CD14-positive monocyte (primary cell): Measurements from ENCODE around the gene TENM3. TPM values are rescaled to one million over a fixed set of nuclear protein-coding genes. Genes with fewer than 3 reads are reported as not detected.

Experiments used
- DNase-seq, 3 donors: peaks; one replicate each; pipeline ENCODE4 v3.0.0-alpha.2; 2011 to 2022
- H2AFZ ChIP-seq: 2 replicates; pipeline ENCODE4 v1.6.0; 2012; ENCODE audit warnings: mild to moderate bottlenecking, low read depth, low read length, inconsistent platforms; ENCODE audit not compliant: insufficient read depth, poor library complexity, severe bottlenecking
- H3K27ac ChIP-seq, 2 donors: 1 replicate in 1 of 2; 2 replicates in 1 of 2; pipeline ENCODE4 v1.5.1; 2012 to 2013; ENCODE audit warnings: low read length in 2 of 2, control low read depth in 1 of 2, inconsistent platforms in 1 of 2, low read depth in 1 of 2, mild to moderate bottlenecking in 1 of 2
- H3K27me3 ChIP-seq, 2 donors: one replicate each; pipeline versions ENCODE4 v1.6.0 to v1.6.1; 2011 to 2013; ENCODE audit warnings: low read length in 2 of 2; ENCODE audit not compliant: control insufficient read depth in 2 of 2, insufficient read depth in 2 of 2
- H3K36me3 ChIP-seq, 2 donors: replicated peaks in 1 of 2; 1 replicate in 1 of 2; 2 replicates in 1 of 2; pipeline versions ENCODE4 v1.5.1 to v1.6.1; 2012 to 2013; ENCODE audit warnings: low read length in 2 of 2, control low read depth in 1 of 2, inconsistent platforms in 1 of 2, mild to moderate bottlenecking in 1 of 2; ENCODE audit not compliant: insufficient read depth in 2 of 2, control insufficient read depth in 1 of 2
- H3K4me1 ChIP-seq, 2 donors: 1 replicate in 1 of 2; 2 replicates in 1 of 2; pipeline versions ENCODE4 v1.5.1 to v1.6.1; 2012 to 2013; ENCODE audit warnings: low read length in 2 of 2, control low read depth in 1 of 2, inconsistent platforms in 1 of 2, mild to moderate bottlenecking in 1 of 2, moderate library complexity in 1 of 2; ENCODE audit not compliant: insufficient read depth in 2 of 2, control insufficient read depth in 1 of 2
- H3K4me2 ChIP-seq: replicated peaks from 2 replicates; pipeline ENCODE3; 2012; ENCODE audit warnings: low read length, moderate library complexity, mild to moderate bottlenecking; ENCODE audit not compliant: poor library complexity, severe bottlenecking; ENCODE audit errors: extremely low read depth
- H3K4me3 ChIP-seq, 3 experiments: fragments of 200-600 bp in 1 of 3; sonication (generic) in 1 of 3; replicated peaks in 1 of 3; 1 replicate in 2 of 3; 2 replicates in 1 of 3; pipeline ENCODE4 v1.5.1; 2011 to 2013; ENCODE audit warnings: low read length in 3 of 3, mild to moderate bottlenecking in 3 of 3, control low read depth in 2 of 3, low read depth in 2 of 3, inconsistent platforms in 1 of 3, moderate library complexity in 1 of 3
- H3K79me2 ChIP-seq: 2 replicates; pipeline ENCODE4 v1.6.0; 2012; ENCODE audit warnings: mild to moderate bottlenecking, control low read depth, inconsistent platforms, low read length, moderate library complexity; ENCODE audit not compliant: insufficient read depth
- H3K9ac ChIP-seq: 2 replicates; pipeline ENCODE4 v1.6.0; 2017; ENCODE audit warnings: low read length, mild to moderate bottlenecking; ENCODE audit not compliant: insufficient read depth, poor library complexity, severe bottlenecking
- H3K9me3 ChIP-seq, 2 donors: replicated peaks in 1 of 2; 1 replicate in 1 of 2; 2 replicates in 1 of 2; pipeline versions ENCODE4 v1.5.1 to v1.6.1; 2012 to 2013; ENCODE audit warnings: low read length in 2 of 2, control low read depth in 1 of 2; ENCODE audit not compliant: control insufficient read depth in 1 of 2, insufficient read depth in 1 of 2
- H4K20me1 ChIP-seq: 2 replicates; pipeline ENCODE4 v1.6.0; 2012; ENCODE audit warnings: mild to moderate bottlenecking, low read length, control low read depth, moderate library complexity; ENCODE audit not compliant: insufficient read depth
- H3K27ac Mint-ChIP-seq, 7 donors: one replicate each; pipeline ENCODE4 v1.8.0; 2020; ENCODE audit warnings: mild to moderate bottlenecking in 7 of 7, mixed read lengths in 7 of 7, moderate library complexity in 6 of 7, inconsistent platforms in 2 of 7
- H3K27me3 Mint-ChIP-seq, 3 donors: one replicate each; pipeline ENCODE4 v1.8.0; 2021 to 2022; ENCODE audit warnings: low read depth in 3 of 3, mild to moderate bottlenecking in 3 of 3, mixed read lengths in 3 of 3, moderate library complexity in 3 of 3, inconsistent platforms in 1 of 3
- H3K36me3 Mint-ChIP-seq, 2 donors: one replicate each; pipeline ENCODE4 v1.8.0; 2020; ENCODE audit warnings: mixed read lengths in 2 of 2, inconsistent platforms in 1 of 2, mild to moderate bottlenecking in 1 of 2
- H3K4me1 Mint-ChIP-seq: one replicate; pipeline ENCODE4 v1.8.0; 2020; ENCODE audit warnings: mild to moderate bottlenecking, mixed read lengths
- H3K4me3 Mint-ChIP-seq, 2 donors: one replicate each; pipeline ENCODE4 v1.8.0; 2020; ENCODE audit warnings: mild to moderate bottlenecking in 2 of 2, mixed read lengths in 2 of 2, moderate library complexity in 1 of 2
- H3K9me3 Mint-ChIP-seq, 7 donors: one replicate each; pipeline ENCODE4 v1.8.0; 2020 to 2022; ENCODE audit warnings: mixed read lengths in 7 of 7, mild to moderate bottlenecking in 6 of 7, moderate library complexity in 6 of 7, inconsistent platforms in 2 of 7
- CTCF ChIP-seq: fragments of 200-600 bp; IDR thresholded peaks from one replicate; pipeline ENCODE4 v1.8.0; 2022; ENCODE audit warnings: antibody characterized with exemption, mild to moderate bottlenecking
- WGBS: methylation state at CpG from one replicate; pipeline ENCODE4 v1.1.5; 2013; ENCODE audit warnings: missing lambda C conversion rate; ENCODE audit not compliant: insufficient coverage; 5-methylcytosine and 5-hydroxymethylcytosine counted together
- intact Hi-C, 2 donors: fragments of 100-400 bp; cut with micrococcal nuclease; formaldehyde crosslinking; loops; one replicate each; pipeline versions ENCODE4 v1.15.0 to v1.15.1; 2023
- polyA plus RNA-seq, 3 donors: library from polyadenylated mRNA; depleted of rRNA in 1 of 3; unstranded in 2 of 3; stranded (reverse) in 1 of 3; fragments of 300-500 nt in 2 of 3; fragments of >200 nt in 1 of 3; fragmentation: Illumina TruSeq in 2 of 3; gene quantifications; 1 replicate in 2 of 3; 2 replicates in 1 of 3; pipeline ENCODE4 v1.2.3, GENCODE V29; 2012 to 2021

TENM3 gene
- polyA plus RNA-seq, 3 donors = not detected

GRCh38 chr4:182435401-182435800, 192.2 kb downstream of the TENM3 start:
- H3K4me1 Mint-ChIP-seq = no peaks in the 10 kb centered on the region
- intact Hi-C loops = no loop called here
- no peak overlapping the region for H3K4me3 Mint-ChIP-seq

GRCh38 chr4:182443070-182443469, 199.9 kb downstream of the TENM3 start:
- no peak overlapping the region for H3K4me2 ChIP-seq
- intact Hi-C loops = no loop called here
- H3K4me1 Mint-ChIP-seq = no peaks in the 10 kb centered on the region

More at GRCh38 chr4:182435401-182435800, 192.2 kb downstream of the TENM3 start:
- peaks cover 2 to 4% (median 3%) of the 10 kb centered on the region in 3 donors for H3K27me3 Mint-ChIP-seq
- Histone ChIP-seq H2AFZ (no peak overlapping the region), H3K4me3 (no peak overlapping the region), H3K4me2 (no peak overlapping the region), H3K79me2 (no peaks in the 10 kb centered on the region), H3K9me3 (no peaks in the 10 kb centered on the region), H4K20me1 (no peaks in the 10 kb centered on the region), H3K36me3 (no peaks in the 10 kb centered on the region), H3K27ac (no peak overlapping the region), H3K27me3 (no peaks in the 10 kb centered on the region), H3K9ac (no peak overlapping the region), H3K4me1 (no peaks in the 10 kb centered on the region)
- DNase-seq = no peak
- no peaks in the 10 kb centered on the region for H3K36me3 Mint-ChIP-seq
- TF ChIP-seq CTCF = no peak
- no peak overlapping the region for H3K27ac Mint-ChIP-seq
- 67% methylated on average over 1 of the region's 4 CpGs for WGBS
- H3K9me3 Mint-ChIP-seq = peaks cover 0 to 8% (median 2%) of the 10 kb centered on the region in 7 donors

More at GRCh38 chr4:182443070-182443469, 199.9 kb downstream of the TENM3 start:
- Histone ChIP-seq H3K9ac (no peak overlapping the region), H2AFZ (no peak overlapping the region), H3K36me3 (no peaks in the 10 kb centered on the region), H3K79me2 (no peaks in the 10 kb centered on the region), H3K4me3 (no peak overlapping the region), H4K20me1 (no peaks in the 10 kb centered on the region), H3K4me1 (no peaks in the 10 kb centered on the region), H3K9me3 (peaks cover 0 to 3% of the 10 kb centered on the region in 2 donors), H3K27me3 (peaks cover 23 to 29% of the 10 kb centered on the region in 2 donors), H3K27ac (no peak overlapping the region)
- DNase-seq = no peak
- no peak for TF ChIP-seq CTCF
- no peak overlapping the region for H3K4me3 Mint-ChIP-seq
- no peaks in the 10 kb centered on the region for H3K36me3 Mint-ChIP-seq
- H3K9me3 Mint-ChIP-seq = peaks cover 0 to 8% (median 3%) of the 10 kb centered on the region in 7 donors
- peak overlapping the region in 1 of 7 donors; percentile 4 for H3K27ac Mint-ChIP-seq
- peaks cover 20 to 28% (median 23%) of the 10 kb centered on the region in 3 donors for H3K27me3 Mint-ChIP-seq
